WTC11 (cell line): ENCODE data around the gene KDM3B. TPM values are rescaled to one million over a fixed set of nuclear protein-coding genes. Genes with fewer than 3 reads are reported as not detected.

Experiments used
- AFF4 ChIP-seq: sonication (generic); formaldehyde crosslinking; IDR thresholded peaks from 2 replicates; pipeline ENCODE4 v1.8.1; 2023; ENCODE audit warnings: mild to moderate bottlenecking, missing genetic modification reagents, borderline replicate concordance
- ATF2 ChIP-seq: sonication (generic); formaldehyde crosslinking; IDR thresholded peaks from 2 replicates; pipeline ENCODE4 v1.8.1; 2022; ENCODE audit warnings: low read depth, missing genetic modification reagents, borderline replicate concordance
- CREB1 ChIP-seq: sonication (generic); formaldehyde crosslinking; IDR thresholded peaks from 2 replicates; pipeline ENCODE4 v1.8.0; 2023; ENCODE audit warnings: mild to moderate bottlenecking, missing genetic modification reagents
- CREM ChIP-seq: sonication (generic); formaldehyde crosslinking; IDR thresholded peaks from 2 replicates; pipeline ENCODE4 v1.8.1; 2022; ENCODE audit warnings: mild to moderate bottlenecking, missing genetic modification reagents, moderate library complexity
- ELF4 ChIP-seq: sonication (generic); formaldehyde crosslinking; IDR thresholded peaks from 2 replicates; pipeline ENCODE4 v1.8.1; 2022; ENCODE audit warnings: low read depth, mild to moderate bottlenecking, moderate library complexity, missing genetic modification reagents
- ESRRA ChIP-seq: sonication (generic); formaldehyde crosslinking; IDR thresholded peaks from 2 replicates; pipeline ENCODE4 v1.8.1; 2022; ENCODE audit warnings: mild to moderate bottlenecking, missing genetic modification reagents, borderline replicate concordance
- FOXP4 ChIP-seq: sonication (generic); formaldehyde crosslinking; IDR thresholded peaks from 2 replicates; pipeline ENCODE4 v1.8.0; 2022; ENCODE audit warnings: mild to moderate bottlenecking, missing genetic modification reagents
- HMGA2 ChIP-seq: fragments of 250-450 bp; sonication (Bioruptor Pico); IDR thresholded peaks from 2 replicates; pipeline ENCODE4 v1.4.0; 2021; ENCODE audit warnings: mild to moderate bottlenecking, moderate library complexity
- IRF1 ChIP-seq: sonication (generic); formaldehyde crosslinking; IDR thresholded peaks from 2 replicates; pipeline ENCODE4 v1.8.0; 2023; ENCODE audit warnings: missing genetic modification reagents
- MXD4 ChIP-seq: fragments of 250-450 bp; sonication (Bioruptor Pico); IDR thresholded peaks from 2 replicates; pipeline ENCODE4 v1.8.0; 2021; ENCODE audit warnings: mild to moderate bottlenecking, moderate library complexity, borderline replicate concordance
- NFE2L1 ChIP-seq: sonication (generic); formaldehyde crosslinking; IDR thresholded peaks from 2 replicates; pipeline ENCODE4 v1.8.1; 2023; ENCODE audit warnings: missing genetic modification reagents
- NR2C2 ChIP-seq: sonication (generic); formaldehyde crosslinking; IDR thresholded peaks from 2 replicates; pipeline ENCODE4 v1.8.0; 2022; ENCODE audit warnings: mild to moderate bottlenecking, missing genetic modification reagents
- OVOL2 ChIP-seq: fragments of 250-450 bp; sonication (Bioruptor Pico); IDR thresholded peaks from 2 replicates; pipeline ENCODE4 v1.9.0; 2021; ENCODE audit warnings: mild to moderate bottlenecking, borderline replicate concordance
- SP1 ChIP-seq: sonication (generic); formaldehyde crosslinking; conservative IDR thresholded peaks from 2 replicates; pipeline ENCODE4 v1.8.1; 2022; ENCODE audit warnings: missing genetic modification reagents
- STAT6 ChIP-seq: sonication (generic); formaldehyde crosslinking; conservative IDR thresholded peaks from 2 replicates; pipeline ENCODE4 v1.8.1; 2023; ENCODE audit warnings: mild to moderate bottlenecking, low read depth, missing genetic modification reagents, moderate library complexity
- TCF7 ChIP-seq: sonication (generic); formaldehyde crosslinking; IDR thresholded peaks from 2 replicates; pipeline ENCODE4 v1.8.0; 2022; ENCODE audit warnings: mild to moderate bottlenecking, low read depth, missing genetic modification reagents, moderate library complexity
- TEAD1 ChIP-seq: sonication (generic); formaldehyde crosslinking; IDR thresholded peaks from 2 replicates; pipeline ENCODE4 v1.8.0; 2022; ENCODE audit warnings: mild to moderate bottlenecking, missing genetic modification reagents
- TP53 ChIP-seq: sonication (generic); formaldehyde crosslinking; IDR thresholded peaks from 2 replicates; pipeline ENCODE4 v1.8.1; 2023; ENCODE audit warnings: mild to moderate bottlenecking, missing genetic modification reagents
- ZBTB21 ChIP-seq: sonication (generic); formaldehyde crosslinking; IDR thresholded peaks from 2 replicates; pipeline ENCODE4 v1.8.1; 2023; ENCODE audit warnings: mild to moderate bottlenecking, missing genetic modification reagents, borderline replicate concordance
- ZNF219 ChIP-seq: sonication (generic); formaldehyde crosslinking; IDR thresholded peaks from 2 replicates; pipeline ENCODE4 v1.8.0; 2023; ENCODE audit warnings: missing genetic modification reagents, mild to moderate bottlenecking, borderline replicate concordance
- ZNF396 ChIP-seq: fragments of 250-450 bp; sonication (Bioruptor Pico); IDR thresholded peaks from 2 replicates; pipeline ENCODE4 v1.8.0; 2021; ENCODE audit warnings: mild to moderate bottlenecking, moderate library complexity, borderline replicate concordance
- ZNF416 ChIP-seq: fragments of 250-450 bp; sonication (Bioruptor Pico); IDR thresholded peaks from 2 replicates; pipeline ENCODE4 v1.9.0; 2021; ENCODE audit warnings: mild to moderate bottlenecking, inconsistent platforms
- ZNF671 ChIP-seq: fragments of 250-450 bp; sonication (Bioruptor Pico); IDR thresholded peaks from 2 replicates; pipeline ENCODE4 v1.8.0; 2021; ENCODE audit warnings: mild to moderate bottlenecking
- total RNA-seq: library from RNA; stranded (reverse); gene quantifications from 3 replicates; pipeline ENCODE4 v1.2.3, GENCODE V29; 2021
- TF ChIP-seq, protein P1 (sequence below): sonication (generic); formaldehyde crosslinking; IDR thresholded peaks from 2 replicates; pipeline ENCODE4 v1.8.1; 2022; ENCODE audit warnings: mild to moderate bottlenecking, moderate library complexity, missing genetic modification reagents

Gene KDM3B
- total RNA-seq, 1 experiment from 2014 or later, result 87.9 TPM

- TF ChIP-seq IRF1 (no peak), ZNF219 (0 out of 2 replicates have a peak, but pooled peaks have one; percentile 10), STAT6 (0 out of 2 replicates have a peak, but pooled peaks have one; percentile 35), TEAD1 (CRISPR knock-in tag) (0 out of 2 replicates have a peak, but pooled peaks have one; percentile 5), CREB1 (no peak), TP53 (CRISPR knock-in tag) (peak; percentile 0; the same call in 1 of the 2 replicates), HMGA2 (CRISPR knock-in tag) (no peak), MXD4 (no peak), TCF7 (0 out of 2 replicates have a peak, but pooled peaks have one; percentile 6), OVOL2 (CRISPR knock-in tag) (no peak), NFE2L1 (CRISPR knock-in tag) (no peak), CREM (CRISPR knock-in tag) (no peak), NR2C2 (CRISPR knock-in tag) (no peak), ZBTB21 (CRISPR knock-in tag) (no peak; the same call in 1 of the 2 replicates), ZNF416 (CRISPR knock-in tag) (no peak), ATF2 (CRISPR knock-in tag) (no peak), ZNF671 (CRISPR knock-in tag) (no peak), FOXP4 (CRISPR knock-in tag) (no peak), AFF4 (CRISPR knock-in tag) (no peak), ELF4 (no peak), ZNF396 (CRISPR knock-in tag) (no peak), ESRRA (CRISPR knock-in tag) (no peak), SP1 (CRISPR knock-in tag) (no peak)
- TF ChIP-seq, protein P1, sequence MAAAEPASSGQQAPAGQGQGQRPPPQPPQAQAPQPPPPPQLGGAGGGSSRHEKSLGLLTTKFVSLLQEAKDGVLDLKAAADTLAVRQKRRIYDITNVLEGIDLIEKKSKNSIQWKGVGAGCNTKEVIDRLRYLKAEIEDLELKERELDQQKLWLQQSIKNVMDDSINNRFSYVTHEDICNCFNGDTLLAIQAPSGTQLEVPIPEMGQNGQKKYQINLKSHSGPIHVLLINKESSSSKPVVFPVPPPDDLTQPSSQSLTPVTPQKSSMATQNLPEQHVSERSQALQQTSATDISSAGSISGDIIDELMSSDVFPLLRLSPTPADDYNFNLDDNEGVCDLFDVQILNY (CRISPR knock-in tag), result no peak; the same call in 1 of the 2 replicates
Observed at GRCh38 chr5:138338411-138339090, 13.9 kb upstream of the KDM3B start (continued).
